Stimulated activated CD8-positive, alpha-beta memory T cell treated with anti-CD3 and anti-CD28 coated beads, Interleukin-4, amount 100 ng/mL, for 24 hours (primary cell): ENCODE measurements around the gene AHCYL2.
"Not testable (repeated sequence)": the region's sequence is repeated elsewhere in the genome, so short reads cannot be mapped to it uniquely, and the experiment has no call there.

ENCODE experiments used
- DNase-seq: peaks from one replicate; pipeline ENCODE4 v3.0.0-alpha.2; 2020; ENCODE audit warnings: low read depth

Gene AHCYL2

GRCh38 chr7:129353104-129353503 lies 128.3 kb downstream of the AHCYL2 start:
- DNase-seq: not testable (repeated sequence)

- no peak for DNase-seq
These were observed 129.8 kb downstream of the AHCYL2 start for GRCh38 chr7:129354428-129355157.

- no peak for DNase-seq
These were observed 131.3 kb downstream of the AHCYL2 start for GRCh38 chr7:129356176-129356575.

- no peak for DNase-seq
These were observed 134.3 kb downstream of the AHCYL2 start for GRCh38 chr7:129359176-129359575.

GRCh38 chr7:129359638-129360037 lies 134.8 kb downstream of the AHCYL2 start:
- DNase-seq: no peak

GRCh38 chr7:129361771-129362170 lies 136.9 kb downstream of the AHCYL2 start:
- DNase-seq: no peak

GRCh38 chr7:129362496-129362895 lies 137.7 kb downstream of the AHCYL2 start:
- DNase-seq: no peak

GRCh38 chr7:129367349-129367699 lies 142.5 kb downstream of the AHCYL2 start:
- no peak for DNase-seq

- DNase-seq: peak; percentile 57
These were observed 143.0 kb downstream of the AHCYL2 start for GRCh38 chr7:129367700-129368388.

- no peak for DNase-seq
These were observed 143.7 kb downstream of the AHCYL2 start for GRCh38 chr7:129368389-129368986.

- not testable (repeated sequence) for DNase-seq
These were observed 144.6 kb downstream of the AHCYL2 start for GRCh38 chr7:129369447-129369846.

GRCh38 chr7:129370812-129371211 lies 146.0 kb downstream of the AHCYL2 start:
- no peak for DNase-seq

GRCh38 chr7:129371487-129371886 lies 146.7 kb downstream of the AHCYL2 start:
- no peak for DNase-seq

GRCh38 chr7:129373651-129374428 lies 149.0 kb downstream of the AHCYL2 start:
- no peak for DNase-seq

GRCh38 chr7:129375141-129375938 lies 150.5 kb downstream of the AHCYL2 start:
- no peak for DNase-seq

GRCh38 chr7:129376076-129376777 lies 151.4 kb downstream of the AHCYL2 start:
- DNase-seq: peak; percentile 15

- DNase-seq: no peak
These were observed 152.2 kb downstream of the AHCYL2 start for GRCh38 chr7:129376778-129377700.

GRCh38 chr7:129381710-129382484 lies 157.1 kb downstream of the AHCYL2 start:
- no peak for DNase-seq

- DNase-seq: no peak
These were observed 158.8 kb downstream of the AHCYL2 start for GRCh38 chr7:129383542-129384132.
